ENCODE results near the gene ZNF556. TPM values are rescaled to one million over a fixed set of nuclear protein-coding genes. Genes with fewer than 3 reads are reported as not detected.

Gene ZNF556
- total RNA-seq, 1 experiment from 2014 or later: not detected

DNA sequence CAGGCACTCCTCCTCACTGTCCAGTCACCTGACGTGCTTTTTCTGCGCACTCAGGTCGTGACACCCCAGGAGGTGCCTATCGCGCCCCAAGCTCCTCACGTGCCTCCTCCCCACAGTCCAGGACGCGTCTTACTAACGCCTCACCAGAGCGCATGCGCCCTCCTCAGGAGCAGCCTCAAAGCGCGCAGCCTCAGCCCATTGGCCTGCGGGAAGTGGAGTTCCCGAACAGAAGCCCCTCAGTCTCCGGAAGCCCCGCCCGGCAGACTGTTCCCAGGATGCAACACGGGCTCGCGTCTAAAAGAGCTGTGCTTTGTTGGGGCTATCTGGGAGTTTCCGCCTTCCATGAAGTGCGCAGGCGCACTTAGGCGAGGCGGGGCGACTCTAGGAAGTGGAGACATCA is 8.3 kb upstream of the ZNF556 start:
- H3K36me3 ChIP-seq (ENCODE audit: control insufficient read depth, insufficient read depth, low read length): no peaks in the 10 kb centered on the region
- DNase-seq (ENCODE audit: low read depth, low spot score): no peak
- in situ Hi-C loops (cut with HindIII; ENCODE audit: low pct_unique_long_range_greater_than_20kb, low sequenced_read_pairs) (no loop called here), intact Hi-C loops (cut with micrococcal nuclease; ENCODE audit: unreplicated experiment) (no loop called here)
- no peaks in the 10 kb centered on the region for H3K4me1 ChIP-seq (ENCODE audit: control insufficient read depth, insufficient read depth, low read length)
- POLR2A ChIA-PET: no interaction called here
- H3K27me3 ChIP-seq (ENCODE audit: control insufficient read depth, insufficient read depth, low read length): no peaks in the 10 kb centered on the region
- H3K27ac ChIP-seq (ENCODE audit: low read length): no peak overlapping the region
- ATAC-seq: no peak
- CTCF ChIA-PET: no interaction called here
- BruUV-seq (replicated peaks): no TSS peak
- TF ChIP-seq POLR2AphosphoS5 (IDR thresholded peaks at IDR 0.05; ENCODE audit: low read depth, low read length) (no peak), SIN3A (IDR thresholded peaks at IDR 0.05; ENCODE audit: borderline replicate concordance, insufficient read depth, low read depth, low read length) (no peak), TCF7L2 (IDR thresholded peaks at IDR 0.05; ENCODE audit: low read depth, low read length) (no peak)
- TF ChIP-seq, protein P1, sequence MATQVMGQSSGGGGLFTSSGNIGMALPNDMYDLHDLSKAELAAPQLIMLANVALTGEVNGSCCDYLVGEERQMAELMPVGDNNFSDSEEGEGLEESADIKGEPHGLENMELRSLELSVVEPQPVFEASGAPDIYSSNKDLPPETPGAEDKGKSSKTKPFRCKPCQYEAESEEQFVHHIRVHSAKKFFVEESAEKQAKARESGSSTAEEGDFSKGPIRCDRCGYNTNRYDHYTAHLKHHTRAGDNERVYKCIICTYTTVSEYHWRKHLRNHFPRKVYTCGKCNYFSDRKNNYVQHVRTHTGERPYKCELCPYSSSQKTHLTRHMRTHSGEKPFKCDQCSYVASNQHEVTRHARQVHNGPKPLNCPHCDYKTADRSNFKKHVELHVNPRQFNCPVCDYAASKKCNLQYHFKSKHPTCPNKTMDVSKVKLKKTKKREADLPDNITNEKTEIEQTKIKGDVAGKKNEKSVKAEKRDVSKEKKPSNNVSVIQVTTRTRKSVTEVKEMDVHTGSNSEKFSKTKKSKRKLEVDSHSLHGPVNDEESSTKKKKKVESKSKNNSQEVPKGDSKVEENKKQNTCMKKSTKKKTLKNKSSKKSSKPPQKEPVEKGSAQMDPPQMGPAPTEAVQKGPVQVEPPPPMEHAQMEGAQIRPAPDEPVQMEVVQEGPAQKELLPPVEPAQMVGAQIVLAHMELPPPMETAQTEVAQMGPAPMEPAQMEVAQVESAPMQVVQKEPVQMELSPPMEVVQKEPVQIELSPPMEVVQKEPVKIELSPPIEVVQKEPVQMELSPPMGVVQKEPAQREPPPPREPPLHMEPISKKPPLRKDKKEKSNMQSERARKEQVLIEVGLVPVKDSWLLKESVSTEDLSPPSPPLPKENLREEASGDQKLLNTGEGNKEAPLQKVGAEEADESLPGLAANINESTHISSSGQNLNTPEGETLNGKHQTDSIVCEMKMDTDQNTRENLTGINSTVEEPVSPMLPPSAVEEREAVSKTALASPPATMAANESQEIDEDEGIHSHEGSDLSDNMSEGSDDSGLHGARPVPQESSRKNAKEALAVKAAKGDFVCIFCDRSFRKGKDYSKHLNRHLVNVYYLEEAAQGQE (IDR thresholded peaks at IDR 0.05; ENCODE audit: insufficient read depth in 1 of 2, low read depth in 2 of 2, low read length in 1 of 2): no peak
- TF ChIP-seq, protein P2, sequence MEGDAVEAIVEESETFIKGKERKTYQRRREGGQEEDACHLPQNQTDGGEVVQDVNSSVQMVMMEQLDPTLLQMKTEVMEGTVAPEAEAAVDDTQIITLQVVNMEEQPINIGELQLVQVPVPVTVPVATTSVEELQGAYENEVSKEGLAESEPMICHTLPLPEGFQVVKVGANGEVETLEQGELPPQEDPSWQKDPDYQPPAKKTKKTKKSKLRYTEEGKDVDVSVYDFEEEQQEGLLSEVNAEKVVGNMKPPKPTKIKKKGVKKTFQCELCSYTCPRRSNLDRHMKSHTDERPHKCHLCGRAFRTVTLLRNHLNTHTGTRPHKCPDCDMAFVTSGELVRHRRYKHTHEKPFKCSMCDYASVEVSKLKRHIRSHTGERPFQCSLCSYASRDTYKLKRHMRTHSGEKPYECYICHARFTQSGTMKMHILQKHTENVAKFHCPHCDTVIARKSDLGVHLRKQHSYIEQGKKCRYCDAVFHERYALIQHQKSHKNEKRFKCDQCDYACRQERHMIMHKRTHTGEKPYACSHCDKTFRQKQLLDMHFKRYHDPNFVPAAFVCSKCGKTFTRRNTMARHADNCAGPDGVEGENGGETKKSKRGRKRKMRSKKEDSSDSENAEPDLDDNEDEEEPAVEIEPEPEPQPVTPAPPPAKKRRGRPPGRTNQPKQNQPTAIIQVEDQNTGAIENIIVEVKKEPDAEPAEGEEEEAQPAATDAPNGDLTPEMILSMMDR (IDR thresholded peaks at IDR 0.05): no peak
- H3K9me3 ChIP-seq (ENCODE audit: control insufficient read depth, insufficient read depth, low read depth, low read length): peaks cover 31% of the 10 kb centered on the region
- H3K4me3 ChIP-seq (ENCODE audit: low read depth in 2 of 2, low read length in 2 of 2): no peak overlapping the region

DNA sequence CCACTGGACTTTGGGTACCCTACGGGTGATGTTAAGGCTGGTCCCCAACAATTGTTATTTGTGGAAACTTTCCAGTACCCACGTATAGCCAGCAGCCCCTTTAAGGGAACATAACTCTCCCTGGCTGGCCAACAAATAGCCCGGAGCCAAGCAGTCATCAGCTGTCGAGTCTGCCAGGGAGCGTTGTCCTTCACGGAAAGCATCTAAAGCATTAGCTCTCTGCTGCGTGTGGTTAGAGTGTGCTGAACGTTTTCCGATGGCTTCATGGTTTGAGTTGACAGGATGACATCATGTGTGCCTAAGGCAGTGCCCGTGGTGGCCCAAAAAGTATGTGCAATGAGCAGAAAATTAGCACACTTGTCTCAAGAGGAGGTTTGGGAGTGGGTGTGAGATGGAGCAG is 3.3 kb upstream of the ZNF556 start:
- Histone ChIP-seq H3K4me3 (ENCODE audit: low read depth in 2 of 2, low read length in 2 of 2) (no peak overlapping the region), H3K4me1 (ENCODE audit: control insufficient read depth, insufficient read depth, low read length) (no peaks in the 10 kb centered on the region), H3K9me3 (ENCODE audit: control insufficient read depth, insufficient read depth, low read depth, low read length) (no peaks in the 10 kb centered on the region), H3K27me3 (ENCODE audit: control insufficient read depth, insufficient read depth, low read length) (no peaks in the 10 kb centered on the region), H3K36me3 (ENCODE audit: control insufficient read depth, insufficient read depth, low read length) (no peaks in the 10 kb centered on the region), H3K27ac (ENCODE audit: low read length) (no peak overlapping the region)
- TF ChIP-seq TCF7L2 (IDR thresholded peaks at IDR 0.05; ENCODE audit: low read depth, low read length) (no peak), SIN3A (IDR thresholded peaks at IDR 0.05; ENCODE audit: borderline replicate concordance, insufficient read depth, low read depth, low read length) (no peak), POLR2AphosphoS5 (IDR thresholded peaks at IDR 0.05; ENCODE audit: low read depth, low read length) (no peak)
- TF ChIP-seq, protein P2 (IDR thresholded peaks at IDR 0.05): no peak
- TF ChIP-seq, protein P1 (IDR thresholded peaks at IDR 0.05; ENCODE audit: insufficient read depth in 1 of 2, low read depth in 2 of 2, low read length in 1 of 2): no peak
- intact Hi-C loops (cut with micrococcal nuclease; ENCODE audit: unreplicated experiment): no loop called here
- POLR2A ChIA-PET: interaction anchor here (0.6 kb wide), 1 partner anchor 153 kb away, joined by 5 read pairs; no protein-coding TSS in a partner anchor
- in situ Hi-C loops (cut with HindIII; ENCODE audit: low pct_unique_long_range_greater_than_20kb, low sequenced_read_pairs): no loop called here
- DNase-seq (ENCODE audit: low read depth, low spot score) (no peak), ATAC-seq (no peak)
- no TSS peak for BruUV-seq (replicated peaks)
- CTCF ChIA-PET: no interaction called here

Data from Panc1 (cell line).